Stimulated activated CD4-positive, alpha-beta T cell treated with anti-CD3 and anti-CD28 coated beads, Interleukin-4, amount 100 ng/mL, for 1 hour (primary cell): Measurements from ENCODE around the gene RAB40B.

Experiments used
- DNase-seq: peaks from one replicate; pipeline ENCODE4 v3.0.0-alpha.2; 2020

Gene RAB40B

GRCh38 chr17:82611140-82612058, 87.1 kb downstream of the RAB40B start:
- no peak for DNase-seq

GRCh38 chr17:82609655-82610054, 88.8 kb downstream of the RAB40B start:
- DNase-seq = no peak

GRCh38 chr17:82608816-82609215, 89.7 kb downstream of the RAB40B start:
- DNase-seq = no peak

GRCh38 chr17:82605939-82606600, 92.4 kb downstream of the RAB40B start:
- DNase-seq = no peak
